ENCODE data around the gene PARD6B.
"Not testable (repeated sequence)": the region's sequence is repeated elsewhere in the genome, so short reads cannot be mapped to it uniquely, and the experiment has no call there.

DNA sequence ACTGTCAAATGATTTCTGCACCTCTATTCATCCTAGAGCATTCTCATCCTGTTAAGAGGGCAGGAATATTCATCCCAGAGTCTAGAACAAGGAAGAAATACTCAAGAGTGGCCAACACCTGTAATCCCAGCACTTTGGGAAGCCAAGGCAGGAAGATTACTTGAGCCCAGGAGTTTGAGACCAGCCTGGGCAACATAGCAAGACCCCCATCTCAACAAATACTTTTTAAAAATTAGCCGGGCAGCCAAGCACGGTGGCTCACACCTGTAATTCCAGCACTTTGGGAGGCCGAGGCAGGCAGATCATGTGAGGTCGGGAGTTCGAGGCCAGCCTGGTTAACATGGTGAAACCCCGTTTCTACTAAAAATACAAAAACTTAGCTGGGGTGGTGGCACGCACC is 33.1 kb upstream of the PARD6B start:
- not testable (repeated sequence) for TF ChIP-seq CTCF (IDR thresholded peaks at IDR 0.05); IRF2 (CRISPR knock-in tag; IDR thresholded peaks at IDR 0.05; ENCODE audit: borderline replicate concordance, low read depth); FOXJ3 (CRISPR knock-in tag; IDR thresholded peaks at IDR 0.05; ENCODE audit: borderline replicate concordance); MXD4 (CRISPR knock-in tag; IDR thresholded peaks at IDR 0.05; ENCODE audit: borderline replicate concordance); SP1 (CRISPR knock-in tag; conservative IDR thresholded peaks at IDR 0.05); FOXP1 (CRISPR knock-in tag; IDR thresholded peaks at IDR 0.05; ENCODE audit: borderline replicate concordance); USF1 (CRISPR knock-in tag; IDR thresholded peaks at IDR 0.05); TP53 (CRISPR knock-in tag; IDR thresholded peaks at IDR 0.05)
- TF ChIP-seq, protein P1, sequence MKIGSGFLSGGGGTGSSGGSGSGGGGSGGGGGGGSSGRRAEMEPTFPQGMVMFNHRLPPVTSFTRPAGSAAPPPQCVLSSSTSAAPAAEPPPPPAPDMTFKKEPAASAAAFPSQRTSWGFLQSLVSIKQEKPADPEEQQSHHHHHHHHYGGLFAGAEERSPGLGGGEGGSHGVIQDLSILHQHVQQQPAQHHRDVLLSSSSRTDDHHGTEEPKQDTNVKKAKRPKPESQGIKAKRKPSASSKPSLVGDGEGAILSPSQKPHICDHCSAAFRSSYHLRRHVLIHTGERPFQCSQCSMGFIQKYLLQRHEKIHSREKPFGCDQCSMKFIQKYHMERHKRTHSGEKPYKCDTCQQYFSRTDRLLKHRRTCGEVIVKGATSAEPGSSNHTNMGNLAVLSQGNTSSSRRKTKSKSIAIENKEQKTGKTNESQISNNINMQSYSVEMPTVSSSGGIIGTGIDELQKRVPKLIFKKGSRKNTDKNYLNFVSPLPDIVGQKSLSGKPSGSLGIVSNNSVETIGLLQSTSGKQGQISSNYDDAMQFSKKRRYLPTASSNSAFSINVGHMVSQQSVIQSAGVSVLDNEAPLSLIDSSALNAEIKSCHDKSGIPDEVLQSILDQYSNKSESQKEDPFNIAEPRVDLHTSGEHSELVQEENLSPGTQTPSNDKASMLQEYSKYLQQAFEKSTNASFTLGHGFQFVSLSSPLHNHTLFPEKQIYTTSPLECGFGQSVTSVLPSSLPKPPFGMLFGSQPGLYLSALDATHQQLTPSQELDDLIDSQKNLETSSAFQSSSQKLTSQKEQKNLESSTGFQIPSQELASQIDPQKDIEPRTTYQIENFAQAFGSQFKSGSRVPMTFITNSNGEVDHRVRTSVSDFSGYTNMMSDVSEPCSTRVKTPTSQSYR (CRISPR knock-in tag; IDR thresholded peaks at IDR 0.05): not testable (repeated sequence)
